D721Med (cell line): ENCODE measurements around the gene ME3.

Experiments used
- DNase-seq: peaks from one replicate; pipeline ENCODE4 v3.0.0; 2011; ENCODE audit warnings: low spot score; ENCODE audit not compliant: insufficient read length
- FAIRE-seq: peaks from 2 replicates; lab custom pipeline; 2011; peaks lifted over from hg19 to GRCh38; lab: Jason Lieb, UNC
- CTCF ChIP-seq: IDR thresholded peaks from 2 replicates; pipeline ENCODE4 v1.5.1; 2012; ENCODE audit warnings: mild to moderate bottlenecking, control low read depth; ENCODE audit not compliant: insufficient read depth; ENCODE audit errors: missing control alignments

ME3 gene

GRCh38 chr11:86475027-86475426 is 197.4 kb downstream of the ME3 start:
- FAIRE-seq (no peak), DNase-seq (no peak)
- no peak for TF ChIP-seq CTCF

GRCh38 chr11:86473991-86474833 is 198.2 kb downstream of the ME3 start:
- DNase-seq (no peak), FAIRE-seq (no peak)
- no peak for TF ChIP-seq CTCF

- no peak for FAIRE-seq
- DNase-seq, result no peak
- TF ChIP-seq CTCF, result no peak
Observed at GRCh38 chr11:86469491-86470388, 202.7 kb downstream of the ME3 start.

GRCh38 chr11:86468169-86468568 is 204.2 kb downstream of the ME3 start:
- FAIRE-seq (no peak), DNase-seq (no peak)
- TF ChIP-seq CTCF, result no peak

GRCh38 chr11:86464509-86465221 is 207.8 kb downstream of the ME3 start:
- DNase-seq (no peak), FAIRE-seq (no peak)
- no peak for TF ChIP-seq CTCF

- DNase-seq (no peak), FAIRE-seq (no peak)
Observed at GRCh38 chr11:86463955-86464354, 208.5 kb downstream of the ME3 start.

More at GRCh38 chr11:86463955-86464354, 208.5 kb downstream of the ME3 start:
- TF ChIP-seq CTCF, result no peak
